ENCODE data around the gene SYT17.

DNA sequence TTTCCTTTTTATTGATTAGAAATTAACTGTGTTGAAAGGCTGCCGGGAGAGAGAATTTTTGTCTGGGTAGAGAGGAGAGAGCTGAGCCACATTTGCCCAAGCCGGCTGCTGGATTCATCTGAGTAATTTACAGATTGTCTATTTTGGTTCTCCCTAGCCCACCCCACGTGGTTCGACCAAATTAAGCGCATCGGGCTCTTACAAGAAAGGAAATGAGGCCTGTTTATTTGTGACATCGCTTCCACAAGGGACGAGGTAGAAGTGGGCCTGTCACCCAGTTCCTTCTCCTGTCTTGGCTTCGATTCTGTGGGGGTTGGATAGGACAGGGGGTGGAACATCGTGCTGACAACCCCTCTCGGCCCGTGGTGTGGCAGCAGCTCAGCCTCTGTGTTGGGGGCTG, 42.9 kb downstream of the SYT17 start:
- TF ChIP-seq, protein P1, sequence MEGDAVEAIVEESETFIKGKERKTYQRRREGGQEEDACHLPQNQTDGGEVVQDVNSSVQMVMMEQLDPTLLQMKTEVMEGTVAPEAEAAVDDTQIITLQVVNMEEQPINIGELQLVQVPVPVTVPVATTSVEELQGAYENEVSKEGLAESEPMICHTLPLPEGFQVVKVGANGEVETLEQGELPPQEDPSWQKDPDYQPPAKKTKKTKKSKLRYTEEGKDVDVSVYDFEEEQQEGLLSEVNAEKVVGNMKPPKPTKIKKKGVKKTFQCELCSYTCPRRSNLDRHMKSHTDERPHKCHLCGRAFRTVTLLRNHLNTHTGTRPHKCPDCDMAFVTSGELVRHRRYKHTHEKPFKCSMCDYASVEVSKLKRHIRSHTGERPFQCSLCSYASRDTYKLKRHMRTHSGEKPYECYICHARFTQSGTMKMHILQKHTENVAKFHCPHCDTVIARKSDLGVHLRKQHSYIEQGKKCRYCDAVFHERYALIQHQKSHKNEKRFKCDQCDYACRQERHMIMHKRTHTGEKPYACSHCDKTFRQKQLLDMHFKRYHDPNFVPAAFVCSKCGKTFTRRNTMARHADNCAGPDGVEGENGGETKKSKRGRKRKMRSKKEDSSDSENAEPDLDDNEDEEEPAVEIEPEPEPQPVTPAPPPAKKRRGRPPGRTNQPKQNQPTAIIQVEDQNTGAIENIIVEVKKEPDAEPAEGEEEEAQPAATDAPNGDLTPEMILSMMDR (IDR thresholded peaks at IDR 0.05), result no peak
- no peak for TF ChIP-seq POLR2A (IDR thresholded peaks at IDR 0.05)

Measured in body of pancreas (tissue), 4 donors.